Type B pancreatic cell (in vitro differentiated cells): ENCODE measurements around the gene GTF2IRD1. TPM values are rescaled to one million over a fixed set of nuclear protein-coding genes. Genes with fewer than 3 reads are reported as not detected.

Source experiments
- DNase-seq: peaks from one replicate; pipeline ENCODE4 v3.0.0; 2021; ENCODE audit warnings: mixed read lengths; ENCODE audit not compliant: unreplicated experiment; ENCODE audit errors: extremely low spot score
- H3K27ac Mint-ChIP-seq: 2 replicates; pipeline ENCODE4 v1.8.0; 2021; ENCODE audit warnings: mild to moderate bottlenecking, mixed read lengths
- H3K27me3 Mint-ChIP-seq: 2 replicates; pipeline ENCODE4 v1.8.0; 2021; ENCODE audit warnings: mixed read lengths
- H3K36me3 Mint-ChIP-seq: 2 replicates; pipeline ENCODE4 v1.8.0; 2021; ENCODE audit warnings: mixed read lengths
- H3K4me1 Mint-ChIP-seq: one replicate; pipeline ENCODE4 v1.8.0; 2021; ENCODE audit warnings: mixed read lengths; ENCODE audit not compliant: unreplicated experiment
- H3K4me3 Mint-ChIP-seq: 2 replicates; pipeline ENCODE4 v1.8.0; 2021; ENCODE audit warnings: mild to moderate bottlenecking, mixed read lengths
- H3K9me3 Mint-ChIP-seq: 2 replicates; pipeline ENCODE4 v1.8.0; 2021; ENCODE audit warnings: mixed read lengths
- total RNA-seq: library from RNA; stranded (reverse); gene quantifications from 2 replicates; pipeline ENCODE4 v1.2.1, GENCODE V29; 2021; ENCODE audit warnings: low replicate concordance
- TF ChIP-seq, protein P1 (sequence below): fragments of 200-600 bp; sonication (generic); conservative IDR thresholded peaks from 2 replicates; pipeline ENCODE4 v1.5.0; 2021; ENCODE audit warnings: antibody characterized with exemption, mild to moderate bottlenecking

Gene GTF2IRD1
- total RNA-seq, 1 donor from 2014 or later, result 47.9 TPM

DNA sequence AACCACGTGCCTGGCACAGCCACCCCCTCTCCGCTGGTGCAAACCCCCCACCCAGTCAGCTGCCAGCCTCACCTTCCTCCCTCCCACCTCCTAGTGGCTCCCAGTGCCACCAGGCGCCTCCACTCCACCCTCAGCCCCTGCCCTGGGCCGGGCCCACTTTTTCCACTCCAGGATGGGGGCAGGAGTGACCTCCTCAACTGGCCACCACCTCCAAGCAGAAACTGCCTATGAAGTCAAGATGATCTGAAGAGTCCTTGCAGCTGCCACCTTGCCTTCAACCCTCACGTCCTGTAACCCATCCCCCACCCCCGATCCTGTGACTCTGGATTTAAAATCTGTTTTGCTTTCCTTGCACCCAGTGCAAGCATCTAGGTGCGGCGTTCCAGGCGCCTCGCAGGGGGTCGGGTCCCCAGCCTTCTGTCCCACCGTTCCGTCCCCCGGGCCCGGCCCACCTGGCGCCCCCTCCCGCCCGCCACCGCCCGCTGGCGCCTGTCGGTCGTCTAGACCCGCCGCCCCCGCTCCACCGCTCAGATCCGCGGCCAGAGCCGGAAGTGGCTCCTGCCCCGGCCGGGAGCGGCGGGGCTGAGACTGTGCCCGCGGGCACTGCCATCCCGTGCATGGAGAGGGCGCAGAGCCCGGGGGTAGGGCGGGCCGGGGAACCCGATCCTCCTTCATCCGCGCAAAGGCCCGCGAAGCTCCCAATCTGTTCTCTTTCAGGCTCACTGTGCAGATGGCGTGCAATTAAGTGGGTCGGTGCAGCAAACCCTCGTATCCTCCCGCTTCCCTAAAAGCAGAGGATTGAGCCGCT lies 152.6 kb downstream of the GTF2IRD1 start:
- Mint-ChIP-seq H3K4me3 (peak overlapping the region; percentile 60), H3K4me1 (peaks cover 4% of the 10 kb centered on the region), H3K27ac (no peak overlapping the region), H3K36me3 (peaks cover 3% of the 10 kb centered on the region), H3K9me3 (no peaks in the 10 kb centered on the region), H3K27me3 (no peaks in the 10 kb centered on the region)
- no peak for DNase-seq
- TF ChIP-seq, protein P1, sequence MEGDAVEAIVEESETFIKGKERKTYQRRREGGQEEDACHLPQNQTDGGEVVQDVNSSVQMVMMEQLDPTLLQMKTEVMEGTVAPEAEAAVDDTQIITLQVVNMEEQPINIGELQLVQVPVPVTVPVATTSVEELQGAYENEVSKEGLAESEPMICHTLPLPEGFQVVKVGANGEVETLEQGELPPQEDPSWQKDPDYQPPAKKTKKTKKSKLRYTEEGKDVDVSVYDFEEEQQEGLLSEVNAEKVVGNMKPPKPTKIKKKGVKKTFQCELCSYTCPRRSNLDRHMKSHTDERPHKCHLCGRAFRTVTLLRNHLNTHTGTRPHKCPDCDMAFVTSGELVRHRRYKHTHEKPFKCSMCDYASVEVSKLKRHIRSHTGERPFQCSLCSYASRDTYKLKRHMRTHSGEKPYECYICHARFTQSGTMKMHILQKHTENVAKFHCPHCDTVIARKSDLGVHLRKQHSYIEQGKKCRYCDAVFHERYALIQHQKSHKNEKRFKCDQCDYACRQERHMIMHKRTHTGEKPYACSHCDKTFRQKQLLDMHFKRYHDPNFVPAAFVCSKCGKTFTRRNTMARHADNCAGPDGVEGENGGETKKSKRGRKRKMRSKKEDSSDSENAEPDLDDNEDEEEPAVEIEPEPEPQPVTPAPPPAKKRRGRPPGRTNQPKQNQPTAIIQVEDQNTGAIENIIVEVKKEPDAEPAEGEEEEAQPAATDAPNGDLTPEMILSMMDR, result no peak

DNA sequence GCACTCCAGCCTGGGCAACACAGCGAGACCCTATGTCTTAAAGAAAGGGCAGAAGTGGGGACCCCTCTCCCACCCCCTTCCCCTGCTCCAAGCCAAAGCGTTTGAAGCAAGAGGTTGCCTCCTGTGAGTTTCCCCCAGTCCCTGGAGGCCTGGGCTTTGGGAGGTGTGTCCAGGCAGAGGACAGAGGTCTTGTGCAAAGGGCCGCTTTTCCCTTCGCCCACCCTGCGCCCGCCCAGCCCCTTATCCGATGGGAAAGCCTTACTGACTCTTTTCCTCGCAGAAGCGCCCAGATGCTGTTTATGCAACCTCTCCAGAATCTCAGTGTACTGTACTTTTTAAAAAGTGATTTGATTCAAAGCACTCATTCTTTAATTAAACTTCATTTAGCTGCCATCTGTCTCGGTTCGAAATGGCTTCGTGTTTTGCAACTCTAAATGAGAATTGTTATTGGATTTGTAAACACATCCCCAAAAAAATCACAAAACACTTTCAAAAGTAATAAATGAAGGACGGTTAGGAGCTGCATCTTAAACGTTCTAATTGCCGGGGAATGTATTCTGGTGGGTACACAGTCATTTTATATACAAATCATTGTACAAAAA lies 153.3 kb downstream of the GTF2IRD1 start:
- no peak overlapping the region for H3K27ac Mint-ChIP-seq
- DNase-seq, result no peak

DNA sequence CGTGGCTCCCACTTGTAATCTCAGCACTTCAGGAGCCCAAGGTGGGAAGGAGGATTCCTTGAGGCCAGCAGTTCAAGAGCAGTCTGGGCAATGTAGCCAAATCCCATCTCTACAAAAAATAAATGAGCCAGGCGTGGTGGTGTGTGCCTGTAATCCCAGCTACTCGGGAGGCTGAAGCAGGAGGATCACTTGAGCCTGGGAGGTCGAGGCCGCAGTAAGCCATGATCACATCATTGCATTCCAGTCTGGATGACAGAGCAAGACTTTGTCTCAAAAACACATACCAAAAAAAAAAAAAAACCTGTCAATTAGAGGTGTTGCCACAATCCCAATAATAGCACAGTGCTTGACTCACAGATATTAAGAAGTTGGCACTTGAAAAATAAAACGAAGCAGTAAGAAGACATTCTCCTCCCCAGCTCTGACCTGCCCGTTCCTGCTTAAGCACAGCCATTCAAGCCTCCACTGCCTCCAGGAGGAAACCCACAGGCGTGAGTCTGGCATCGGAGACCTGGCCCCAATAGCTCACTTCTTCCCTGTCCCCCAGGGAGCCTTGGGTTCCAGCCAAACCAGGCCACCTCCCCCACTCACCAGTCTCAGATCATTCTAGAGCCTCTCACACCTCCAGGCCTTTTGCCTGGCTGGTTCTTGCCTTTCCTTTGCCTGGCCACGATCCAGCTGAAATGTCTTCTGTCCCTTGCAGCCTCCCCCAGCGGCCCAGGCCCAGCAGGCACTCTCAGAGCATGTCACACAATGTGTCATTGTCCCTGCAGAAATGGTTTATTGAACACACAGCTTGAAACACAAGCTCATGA lies 158.5 kb downstream of the GTF2IRD1 start:
- peaks cover 5% of the 10 kb centered on the region for H3K9me3 Mint-ChIP-seq
- peaks cover 16% of the 10 kb centered on the region for H3K4me1 Mint-ChIP-seq
- H3K36me3 Mint-ChIP-seq, result peaks cover 1% of the 10 kb centered on the region
- no peak for DNase-seq
- no peaks in the 10 kb centered on the region for H3K27me3 Mint-ChIP-seq
- H3K27ac Mint-ChIP-seq, result peak overlapping the region; percentile 86
- H3K4me3 Mint-ChIP-seq, result peak overlapping the region; percentile 62
- TF ChIP-seq, protein P1, result no peak

More for the DNA sequence above, 153.3 kb downstream of the GTF2IRD1 start:
- H3K4me1 Mint-ChIP-seq, result peaks cover 4% of the 10 kb centered on the region
- peaks cover 3% of the 10 kb centered on the region for H3K36me3 Mint-ChIP-seq
- no peaks in the 10 kb centered on the region for H3K9me3 Mint-ChIP-seq
- no peaks in the 10 kb centered on the region for H3K27me3 Mint-ChIP-seq
- TF ChIP-seq, protein P1, result no peak
- peak overlapping the region; percentile 60 for H3K4me3 Mint-ChIP-seq

DNA sequence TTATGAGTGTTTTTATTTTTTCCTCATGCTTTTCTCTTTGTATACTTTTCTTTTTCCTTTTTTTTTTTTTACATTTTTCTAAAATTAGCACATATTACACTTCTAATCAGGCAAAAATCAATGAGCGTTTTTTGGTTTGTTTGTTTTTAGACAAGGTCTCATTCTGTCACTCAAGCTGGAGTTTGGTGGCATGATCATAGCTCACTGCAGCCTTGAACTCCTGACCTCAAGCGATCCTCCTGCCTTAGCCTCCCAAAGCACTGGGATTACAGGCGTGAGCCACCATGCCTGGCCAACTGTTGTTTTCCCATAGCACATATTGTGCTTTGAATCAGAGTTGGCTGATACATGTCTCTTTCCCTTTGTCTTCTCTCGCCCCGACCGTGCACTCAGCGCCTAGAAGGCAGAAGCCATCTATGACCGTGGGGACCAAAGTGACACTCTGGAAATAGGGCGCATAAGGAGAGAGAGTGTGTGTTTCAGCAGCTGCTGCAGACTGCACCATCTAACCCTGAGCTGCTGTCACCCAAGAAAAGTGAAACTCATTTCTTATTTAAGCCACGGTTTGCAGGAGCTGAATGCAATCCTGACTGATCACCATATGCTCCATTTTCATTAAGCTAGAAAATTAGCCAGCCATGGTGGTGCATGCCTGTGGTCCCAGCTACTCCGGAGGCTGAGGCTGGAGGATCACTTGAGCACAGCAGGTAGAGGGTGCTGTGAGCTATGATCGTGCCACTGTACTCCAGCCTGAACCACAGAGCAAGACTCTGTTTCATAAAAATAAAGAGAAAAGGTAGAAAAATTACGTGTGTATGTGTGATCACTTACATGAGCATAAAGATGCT lies 162.5 kb downstream of the GTF2IRD1 start:
- TF ChIP-seq, protein P1, result no peak
- H3K9me3 Mint-ChIP-seq, result peaks cover 5% of the 10 kb centered on the region
- peaks cover 19% of the 10 kb centered on the region for H3K4me1 Mint-ChIP-seq
- H3K36me3 Mint-ChIP-seq, result no peaks in the 10 kb centered on the region
- H3K27me3 Mint-ChIP-seq, result no peaks in the 10 kb centered on the region
- DNase-seq, result no peak
- no peak overlapping the region for H3K4me3 Mint-ChIP-seq
- no peak overlapping the region for H3K27ac Mint-ChIP-seq

DNA sequence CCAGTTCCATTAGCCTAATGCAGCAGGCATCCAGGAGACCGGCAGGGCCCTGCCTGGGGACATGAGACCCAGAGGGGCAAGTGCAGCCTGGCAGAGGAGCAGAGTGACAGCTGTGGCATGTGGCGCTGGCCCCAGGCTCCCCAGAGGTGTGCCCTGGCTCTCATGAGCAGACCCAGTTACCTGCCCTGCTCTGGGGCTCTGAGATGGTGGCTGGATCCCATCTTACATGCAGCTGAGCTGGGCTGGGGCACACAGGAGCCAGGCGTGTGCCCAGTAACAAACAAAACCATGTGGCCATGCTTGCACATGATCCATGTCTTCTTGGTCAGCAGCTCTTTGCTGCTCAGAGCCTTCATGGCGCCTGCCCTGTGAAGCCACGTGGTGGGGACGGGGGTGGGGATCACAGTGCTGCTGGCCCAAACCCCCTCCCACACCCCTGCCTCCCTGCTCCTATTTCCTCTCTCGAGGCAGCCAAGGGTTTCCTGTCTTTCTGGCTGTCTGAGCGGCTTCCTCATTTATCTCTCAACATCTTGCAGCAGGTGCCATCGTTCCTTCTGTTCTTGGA lies 163.6 kb downstream of the GTF2IRD1 start:
- TF ChIP-seq, protein P1, result no peak
- no peak overlapping the region for H3K27ac Mint-ChIP-seq
- H3K27me3 Mint-ChIP-seq, result no peaks in the 10 kb centered on the region
- H3K4me3 Mint-ChIP-seq, result no peak overlapping the region
- DNase-seq, result no peak
- H3K4me1 Mint-ChIP-seq, result peaks cover 16% of the 10 kb centered on the region
- no peaks in the 10 kb centered on the region for H3K36me3 Mint-ChIP-seq
- H3K9me3 Mint-ChIP-seq, result peaks cover 5% of the 10 kb centered on the region
